Keratinocyte (primary cell): Measurements from ENCODE around the gene PTPN23. TPM values are rescaled to one million over a fixed set of nuclear protein-coding genes. Genes with fewer than 3 reads are reported as not detected.

Experiments
- DNase-seq: peaks from one replicate; pipeline ENCODE4 v3.0.0-alpha.2; 2011; ENCODE audit warnings: low read depth, missing footprints, low spot score
- FAIRE-seq: peaks from 2 replicates; lab custom pipeline; 2011; peaks lifted over from hg19 to GRCh38; lab: Jason Lieb, UNC
- H2AFZ ChIP-seq: 2 replicates; pipeline ENCODE4 v1.6.0; 2012; ENCODE audit warnings: low read length, control low read depth, inconsistent platforms; ENCODE audit not compliant: control insufficient read depth
- H3K27ac ChIP-seq: 2 replicates; pipeline ENCODE4 v1.5.1; 2011; ENCODE audit warnings: low read length; ENCODE audit not compliant: control insufficient read depth, insufficient read depth
- H3K27me3 ChIP-seq: 3 replicates; pipeline ENCODE4 v1.6.0; 2011; ENCODE audit warnings: low read length; ENCODE audit not compliant: control insufficient read depth, insufficient read depth; ENCODE audit errors: extremely low read depth
- H3K36me3 ChIP-seq, 2 experiments: 2 replicates in 1 of 2; 3 replicates in 1 of 2; pipeline ENCODE4 v1.5.1; 2011; ENCODE audit warnings: low read length in 2 of 2, mild to moderate bottlenecking in 1 of 2; ENCODE audit not compliant: control insufficient read depth in 2 of 2, insufficient read depth in 2 of 2; ENCODE audit errors: extremely low read depth in 1 of 2
- H3K4me1 ChIP-seq: 3 replicates; pipeline ENCODE4 v1.5.1; 2011; ENCODE audit warnings: low read length; ENCODE audit not compliant: control insufficient read depth, insufficient read depth; ENCODE audit errors: extremely low read depth
- H3K4me2 ChIP-seq: 3 replicates; pipeline ENCODE4 v1.6.0; 2011; ENCODE audit warnings: low read depth, low read length; ENCODE audit not compliant: control insufficient read depth, insufficient read depth; ENCODE audit errors: extremely low read depth
- H3K4me3 ChIP-seq, 3 experiments: fragments of 200-600 bp in 1 of 3; sonication (generic) in 1 of 3; 2 replicates in 2 of 3; 3 replicates in 1 of 3; pipeline ENCODE4 v1.5.1; 2011 to 2016; ENCODE audit warnings: low read length in 3 of 3, mild to moderate bottlenecking in 3 of 3, control low read depth in 2 of 3, inconsistent platforms in 1 of 3, low read depth in 1 of 3, mixed read lengths in 1 of 3, mixed run types in 1 of 3, moderate library complexity in 1 of 3; ENCODE audit not compliant: control insufficient read depth in 2 of 3, insufficient read depth in 2 of 3; ENCODE audit errors: extremely low read depth in 1 of 3
- H3K79me2 ChIP-seq: 2 replicates; pipeline ENCODE4 v1.6.0; 2012; ENCODE audit warnings: low read length; ENCODE audit not compliant: control insufficient read depth, insufficient read depth
- H3K9ac ChIP-seq: 3 replicates; pipeline ENCODE4 v1.6.0; 2011; ENCODE audit warnings: low read length; ENCODE audit not compliant: control insufficient read depth, insufficient read depth; ENCODE audit errors: extremely low read depth
- H3K9me1 ChIP-seq: 3 replicates; pipeline ENCODE4 v1.6.0; 2011; ENCODE audit warnings: low read length; ENCODE audit not compliant: control insufficient read depth, insufficient read depth; ENCODE audit errors: extremely low read depth
- H3K9me3 ChIP-seq: 2 replicates; pipeline ENCODE4 v1.5.1; 2012; ENCODE audit warnings: low read depth, low read length; ENCODE audit not compliant: control insufficient read depth
- H4K20me1 ChIP-seq: 3 replicates; pipeline ENCODE4 v1.6.0; 2011; ENCODE audit warnings: low read length; ENCODE audit not compliant: control insufficient read depth, insufficient read depth; ENCODE audit errors: extremely low read depth
- CTCF ChIP-seq, 3 experiments: IDR thresholded peaks in 1 of 3; conservative IDR thresholded peaks in 1 of 3; optimal IDR thresholded peaks in 1 of 3; 2 replicates in 2 of 3; 3 replicates in 1 of 3; pipeline versions ENCODE3 to v1.5.1; 2011; ENCODE audit warnings: low read length in 3 of 3, mild to moderate bottlenecking in 3 of 3, moderate library complexity in 2 of 3, control low read depth in 1 of 3, inconsistent platforms in 1 of 3; ENCODE audit not compliant: insufficient read depth in 2 of 3; ENCODE audit errors: extremely low read depth in 1 of 3
- EZH2 ChIP-seq: IDR thresholded peaks from one replicate; pipeline ENCODE4 v1.6.1; 2012; ENCODE audit warnings: inconsistent platforms, mild to moderate bottlenecking, low read length, moderate library complexity
- dilution Hi-C: fragments of 300-500 bp; cut with MboI; formaldehyde crosslinking; loops from one replicate; pipeline ENCODE4 v1.7.0; 2020; ENCODE audit warnings: low sequenced_read_pairs; ENCODE audit not compliant: extremely low pct_ligation_motif_present
- polyA plus RNA-seq, 5 experiments: library from polyadenylated mRNA; depleted of rRNA in 3 of 5; stranded (reverse) in 3 of 5; stranded (forward) in 1 of 5; unstranded in 1 of 5; fragments of >200 nt; gene quantifications; 1 replicate in 1 of 5; 2 replicates in 3 of 5; 3 replicates in 1 of 5; pipeline versions ENCODE4 v1.2.1 to v1.2.3, GENCODE V29; 2011 to 2012; ENCODE audit warnings: missing spikeins in 2 of 5, low read depth in 1 of 5, low replicate concordance in 1 of 5

PTPN23 gene
- polyA plus RNA-seq, 1 donor (not counting 4 experiments of a cell fraction or from before 2014, with no cell fraction given): 1.3 TPM

DNA sequence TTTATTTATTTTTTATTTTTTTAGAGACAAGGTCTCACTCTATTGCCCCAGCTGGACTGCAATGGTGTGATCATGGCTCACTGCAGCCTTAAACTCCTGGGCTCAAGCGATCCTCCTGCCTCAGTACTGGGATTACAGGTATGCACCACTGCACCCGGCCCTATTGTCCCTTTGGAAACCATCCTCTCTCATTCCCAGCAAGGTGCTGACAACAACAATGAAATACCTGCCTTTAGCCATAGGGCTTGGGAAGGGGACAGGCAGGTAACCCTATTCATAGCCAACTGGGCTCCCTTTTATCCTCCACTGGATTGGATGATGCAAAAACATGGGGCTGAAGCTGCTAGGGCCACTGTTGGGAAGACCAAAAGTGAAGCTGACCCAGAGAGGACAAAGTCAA, 51.9 kb downstream of the PTPN23 start:
- no peaks in the 10 kb centered on the region for H4K20me1 ChIP-seq
- H3K4me1 ChIP-seq: no peaks in the 10 kb centered on the region
- H3K4me2 ChIP-seq: no peak overlapping the region
- TF ChIP-seq EZH2 (no peak), CTCF (optimal IDR thresholded peaks at IDR 0.05 in 1 of 3, IDR thresholded peaks at IDR 0.05 in 1 of 3, conservative IDR thresholded peaks at IDR 0.05 in 1 of 3; ENCODE audit: extremely low read depth in 1 of 3, insufficient read depth in 2 of 3, low read length in 3 of 3) (no peak)
- FAIRE-seq (no peak), DNase-seq (no peak)
- no peaks in the 10 kb centered on the region for H3K79me2 ChIP-seq
- no peaks in the 10 kb centered on the region for H3K27me3 ChIP-seq
- dilution Hi-C loops: no loop called here
- no peak overlapping the region for H2AFZ ChIP-seq
- H3K9me1 ChIP-seq: no peaks in the 10 kb centered on the region
- H3K4me3 ChIP-seq: no peak overlapping the region
- no peak overlapping the region for H3K9ac ChIP-seq
- H3K27ac ChIP-seq: no peak overlapping the region
- H3K36me3 ChIP-seq: peaks cover 19 to 20% of the 10 kb centered on the region in 2 experiments
- no peaks in the 10 kb centered on the region for H3K9me3 ChIP-seq

- TF ChIP-seq CTCF (optimal IDR thresholded peaks at IDR 0.05 in 1 of 3, IDR thresholded peaks at IDR 0.05 in 1 of 3, conservative IDR thresholded peaks at IDR 0.05 in 1 of 3; ENCODE audit: extremely low read depth in 1 of 3, insufficient read depth in 2 of 3, low read length in 3 of 3) (no peak), EZH2 (no peak)
- DNase-seq (no peak), FAIRE-seq (no peak)
- H3K27me3 ChIP-seq: no peaks in the 10 kb centered on the region
- H3K9me3 ChIP-seq: no peaks in the 10 kb centered on the region
- H3K4me2 ChIP-seq: no peak overlapping the region
- no peak overlapping the region for H3K27ac ChIP-seq
- H3K79me2 ChIP-seq: no peaks in the 10 kb centered on the region
- no peak overlapping the region for H3K9ac ChIP-seq
- no peak overlapping the region for H3K4me3 ChIP-seq
- dilution Hi-C loops: no loop called here
- H3K9me1 ChIP-seq: no peaks in the 10 kb centered on the region
- H3K36me3 ChIP-seq: peaks cover 14 to 15% of the 10 kb centered on the region in 2 experiments
- H4K20me1 ChIP-seq: no peaks in the 10 kb centered on the region
- H3K4me1 ChIP-seq: no peaks in the 10 kb centered on the region
- H2AFZ ChIP-seq: no peak overlapping the region
These were observed 53.0 kb downstream of the PTPN23 start for GRCh38 chr3:47433796-47434195.
